HFFc6 (cell line): ENCODE results near the gene MMS19. TPM values are rescaled to one million over a fixed set of nuclear protein-coding genes. Genes with fewer than 3 reads are reported as not detected.
A peak's percentile ranks its signal among the peaks of the same experiment; 100 is the strongest.

Source experiments
- DNase-seq: peaks from one replicate; pipeline ENCODE4 v3.0.0-alpha.2; 2018
- H3K27ac Mint-ChIP-seq: 2 replicates; pipeline ENCODE4 v1.8.0; 2020; ENCODE audit warnings: mild to moderate bottlenecking, mixed read lengths
- H3K27me3 Mint-ChIP-seq: 2 replicates; pipeline ENCODE4 v1.8.0; 2021; ENCODE audit warnings: mild to moderate bottlenecking, moderate library complexity, mixed read lengths; ENCODE audit not compliant: insufficient read depth
- H3K36me3 Mint-ChIP-seq: 2 replicates; pipeline ENCODE4 v1.8.0; 2021; ENCODE audit warnings: low read depth, mixed read lengths
- H3K4me1 Mint-ChIP-seq: 2 replicates; pipeline ENCODE4 v1.8.0; 2020; ENCODE audit warnings: low read depth, mixed read lengths
- H3K4me3 Mint-ChIP-seq: 2 replicates; pipeline ENCODE4 v1.8.0; 2020; ENCODE audit warnings: mild to moderate bottlenecking, moderate library complexity, mixed read lengths
- H3K9me3 Mint-ChIP-seq: 2 replicates; pipeline ENCODE4 v1.8.0; 2020; ENCODE audit warnings: mild to moderate bottlenecking, mixed read lengths
- CTCF ChIP-seq: fragments of 200-600 bp; sonication (generic); IDR thresholded peaks from 2 replicates; pipeline ENCODE4 v1.5.0; 2021; ENCODE audit warnings: antibody characterized with exemption, mild to moderate bottlenecking
- total RNA-seq, 6 experiments: library from RNA; stranded (reverse); fragmentation: NEBNext Ultra II Directional; extraction: Animal tissue kit (Norgen Biotek cat#: 25700); gene quantifications; 2 replicates in 1 of 6; 3 replicates in 5 of 6; pipeline ENCODE4 v1.2.3, GENCODE V29; 2021

The MMS19 gene
- total RNA-seq, 6 experiments from 2014 or later = 53.8 to 61.2 (median 56.3) TPM

GRCh38 chr10:97456686-97457065 is 41.5 kb downstream of the MMS19 start:
- no peak for DNase-seq
- Mint-ChIP-seq H3K27me3 (peaks cover 8% of the 10 kb centered on the region), H3K9me3 (no peaks in the 10 kb centered on the region), H3K36me3 (peaks cover 46% of the 10 kb centered on the region), H3K4me3 (no peak overlapping the region), H3K27ac (peak overlapping the region; percentile 69), H3K4me1 (peaks cover 11% of the 10 kb centered on the region)
- no peak for TF ChIP-seq CTCF

- no peak for TF ChIP-seq CTCF
- DNase-seq = no peak
- H3K4me3 Mint-ChIP-seq = no peak overlapping the region
- H3K27me3 Mint-ChIP-seq = peaks cover 12% of the 10 kb centered on the region
- H3K9me3 Mint-ChIP-seq = no peaks in the 10 kb centered on the region
- H3K4me1 Mint-ChIP-seq = peaks cover 12% of the 10 kb centered on the region
- H3K27ac Mint-ChIP-seq = peak overlapping the region; percentile 69
- H3K36me3 Mint-ChIP-seq = peaks cover 42% of the 10 kb centered on the region
These were observed 42.1 kb downstream of the MMS19 start for GRCh38 chr10:97456034-97456685.

GRCh38 chr10:97454330-97455036 is 43.7 kb downstream of the MMS19 start:
- Mint-ChIP-seq H3K4me1 (peaks cover 22% of the 10 kb centered on the region), H3K4me3 (no peak overlapping the region; the same call in 1 of the 2 replicates), H3K27me3 (peaks cover 12% of the 10 kb centered on the region), H3K27ac (peak overlapping the region; percentile 5), H3K9me3 (no peaks in the 10 kb centered on the region), H3K36me3 (peaks cover 38% of the 10 kb centered on the region)
- no peak for TF ChIP-seq CTCF
- no peak for DNase-seq

- peaks cover 38% of the 10 kb centered on the region for H3K4me1 Mint-ChIP-seq
- no peak for TF ChIP-seq CTCF
- peaks cover 28% of the 10 kb centered on the region for H3K36me3 Mint-ChIP-seq
- DNase-seq = no peak
- H3K9me3 Mint-ChIP-seq = no peaks in the 10 kb centered on the region
- H3K27ac Mint-ChIP-seq = no peak overlapping the region
- no peak overlapping the region; the same call in 1 of the 2 replicates for H3K4me3 Mint-ChIP-seq
- peaks cover 16% of the 10 kb centered on the region for H3K27me3 Mint-ChIP-seq
These were observed 45.9 kb downstream of the MMS19 start for GRCh38 chr10:97452352-97452751.

- Mint-ChIP-seq H3K4me3 (no peak overlapping the region), H3K9me3 (no peaks in the 10 kb centered on the region; the same call in 1 of the 2 replicates), H3K27me3 (peaks cover 21% of the 10 kb centered on the region), H3K36me3 (peaks cover 28% of the 10 kb centered on the region), H3K27ac (no peak overlapping the region), H3K4me1 (peaks cover 46% of the 10 kb centered on the region)
- no peak for DNase-seq
- no peak for TF ChIP-seq CTCF
These were observed 46.6 kb downstream of the MMS19 start for GRCh38 chr10:97451605-97452004.
